Left lung (tissue), 10 donors: ENCODE results near the gene MANBA. TPM values are rescaled to one million over a fixed set of nuclear protein-coding genes. Genes with fewer than 3 reads are reported as not detected.

Experiments used
- ATAC-seq: fragments of 200-7000 bp; cut with Tn5 transposase; one replicate; pipeline ENCODE4 v1.9.1; 2020; ENCODE audit warnings: moderate library complexity
- DNase-seq, 4 donors: peaks; one replicate each; pipeline ENCODE4 v3.0.0-alpha.2; 2013 to 2020
- H3K27ac ChIP-seq, 2 donors: fragments of 200-600 bp; sonication (generic) in 1 of 2; one replicate each; pipeline versions ENCODE4 v1.5.0 to v1.8.0; 2020 to 2021
- H3K27me3 ChIP-seq, 2 donors: fragments of 200-600 bp; sonication (generic) in 1 of 2; one replicate each; pipeline versions ENCODE4 v1.5.0 to v1.8.0; 2020 to 2021
- H3K36me3 ChIP-seq, 2 donors: fragments of 200-600 bp; sonication (generic) in 1 of 2; one replicate each; pipeline versions ENCODE4 v1.5.0 to v1.8.0; 2020 to 2021
- H3K4me1 ChIP-seq, 2 donors: fragments of 200-600 bp; one replicate each; pipeline ENCODE4 v1.8.0; 2021
- H3K4me3 ChIP-seq, 2 donors: fragments of 200-600 bp; sonication (generic) in 1 of 2; one replicate each; pipeline versions ENCODE4 v1.5.0 to v1.8.0; 2020 to 2021; ENCODE audit warnings: mild to moderate bottlenecking in 1 of 2
- H3K9me3 ChIP-seq, 2 donors: fragments of 200-600 bp; sonication (generic) in 1 of 2; one replicate each; pipeline versions ENCODE4 v1.5.0 to v1.8.0; 2020 to 2021
- CTCF ChIP-seq, 2 donors: fragments of 200-600 bp; sonication (generic) in 1 of 2; IDR thresholded peaks; one replicate each; pipeline versions ENCODE4 v1.5.0 to v1.8.0; 2021; ENCODE audit warnings: antibody characterized with exemption in 2 of 2
- intact Hi-C, 2 donors: fragments of 100-400 bp; cut with DNase I; formaldehyde crosslinking; loops; one replicate each; pipeline versions ENCODE4 v1.11.2 to v1.14.2; 2022
- polyA plus RNA-seq, 6 donors: library from polyadenylated mRNA; unstranded; fragments of 120-200 nt; gene quantifications; one replicate each; pipeline ENCODE4 v1.2.1, GENCODE V29; 2013; ENCODE audit not compliant: insufficient read length in 6 of 6
- total RNA-seq, 2 donors: library from RNA; stranded (reverse); fragmentation: NEBNext Ultra II Directional; extraction: Animal tissue kit (Norgen Biotek cat#: 25700); gene quantifications; one replicate each; pipeline ENCODE4 v1.2.1, GENCODE V29; 2021
- donor health status: DM: no; HTN: yes; CAD: no.
- donor health status: DM: no; HTN: no; CAD: no.

Gene MANBA
- total and polyA plus RNA-seq, 8 donors: 31.3 to 57.0 (median 36.4) TPM

GRCh38 chr4:102774254-102774653 lies 13.5 kb upstream of the MANBA start:
- H3K36me3 ChIP-seq: no peaks in the 10 kb centered on the region
- no peaks in the 10 kb centered on the region for H3K27me3 ChIP-seq
- H3K9me3 ChIP-seq: no peaks in the 10 kb centered on the region
- intact Hi-C loops: no loop called here
- no peak for TF ChIP-seq CTCF (IDR thresholded peaks at IDR 0.05)
- ATAC-seq (no peak), DNase-seq (no peak)
- no peak overlapping the region for H3K4me3 ChIP-seq
- H3K27ac ChIP-seq: no peak overlapping the region
- no peaks in the 10 kb centered on the region for H3K4me1 ChIP-seq

GRCh38 chr4:102772738-102773340 lies 12.1 kb upstream of the MANBA start:
- H3K4me1 ChIP-seq: no peaks in the 10 kb centered on the region
- no peaks in the 10 kb centered on the region for H3K36me3 ChIP-seq
- H3K27me3 ChIP-seq: no peaks in the 10 kb centered on the region
- intact Hi-C loops: no loop called here
- H3K4me3 ChIP-seq: no peak overlapping the region
- H3K27ac ChIP-seq: no peak overlapping the region
- ATAC-seq (no peak), DNase-seq (no peak)
- no peaks in the 10 kb centered on the region for H3K9me3 ChIP-seq
- TF ChIP-seq CTCF (IDR thresholded peaks at IDR 0.05): no peak

GRCh38 chr4:102764901-102765300 lies 4.1 kb upstream of the MANBA start:
- Histone ChIP-seq H3K4me1 (peaks cover 0 to 7% of the 10 kb centered on the region in 2 donors), H3K27me3 (no peaks in the 10 kb centered on the region), H3K4me3 (no peak overlapping the region), H3K27ac (no peak overlapping the region), H3K36me3 (no peaks in the 10 kb centered on the region), H3K9me3 (no peaks in the 10 kb centered on the region)
- intact Hi-C loops: no loop called here
- no peak for ATAC-seq
- TF ChIP-seq CTCF (IDR thresholded peaks at IDR 0.05): no peak
- no peak for DNase-seq

GRCh38 chr4:102761906-102762305 lies 1.1 kb upstream of the MANBA start:
- no peak for DNase-seq
- no peaks in the 10 kb centered on the region for H3K9me3 ChIP-seq
- intact Hi-C loops: no loop called here
- H3K27me3 ChIP-seq: no peaks in the 10 kb centered on the region
- no peak overlapping the region for H3K27ac ChIP-seq
- no peak for TF ChIP-seq CTCF (IDR thresholded peaks at IDR 0.05)
- no peaks in the 10 kb centered on the region for H3K36me3 ChIP-seq
- no peak for ATAC-seq
- H3K4me1 ChIP-seq: peaks cover 4 to 35% of the 10 kb centered on the region in 2 donors
- no peak overlapping the region for H3K4me3 ChIP-seq

GRCh38 chr4:102761296-102761701 lies 531 bp upstream of the MANBA start:
- Histone ChIP-seq H3K27ac (peak overlapping the region; percentile 92 to 99), H3K27me3 (no peaks in the 10 kb centered on the region), H3K4me3 (peak overlapping the region; percentile 72 to 95), H3K9me3 (no peaks in the 10 kb centered on the region), H3K36me3 (no peaks in the 10 kb centered on the region), H3K4me1 (peaks cover 4 to 37% of the 10 kb centered on the region in 2 donors)
- TF ChIP-seq CTCF (IDR thresholded peaks at IDR 0.05): no peak
- ATAC-seq: peak; percentile 12
- no peak for DNase-seq
- intact Hi-C loops: no loop called here
